ENCODE results near the gene GARIN5B.
"Not testable (repeated sequence)": the region's sequence is repeated elsewhere in the genome, so short reads cannot be mapped to it uniquely, and the experiment has no call there.

Gene GARIN5B

GRCh38 chr19:55346725-55347441, 16.2 kb downstream of the GARIN5B start:
- DNase-seq = no peak

GRCh38 chr19:55345818-55346724, 17.0 kb downstream of the GARIN5B start:
- no peak for DNase-seq

- DNase-seq = no peak
Measured at GRCh38 chr19:55345101-55345817, 17.8 kb downstream of the GARIN5B start.

- no peak for DNase-seq
Measured at GRCh38 chr19:55344444-55344843, 18.6 kb downstream of the GARIN5B start.

- DNase-seq = no peak
Measured at GRCh38 chr19:55341595-55342531, 21.2 kb downstream of the GARIN5B start.

- peak in 1 of 2 experiments; percentile 18 for DNase-seq
Measured at GRCh38 chr19:55341171-55341588, 21.9 kb downstream of the GARIN5B start.

GRCh38 chr19:55340784-55341147, 22.3 kb downstream of the GARIN5B start:
- no peak for DNase-seq

GRCh38 chr19:55339889-55340783, 22.9 kb downstream of the GARIN5B start:
- no peak for DNase-seq

GRCh38 chr19:55339105-55339888, 23.8 kb downstream of the GARIN5B start, which contains the start of gene KMT5C:
KMT5C (plus strand) TSS chr19:55339876; CDS start chr19:55341937, 2,061 bp downstream.
- DNase-seq = peak; percentile 98 to 100

- no peak for DNase-seq
Measured at GRCh38 chr19:55336101-55336500, 27.0 kb downstream of the GARIN5B start.

- no peak for DNase-seq
Measured at GRCh38 chr19:55333870-55334269, 29.2 kb downstream of the GARIN5B start.

GRCh38 chr19:55329791-55330190, 33.3 kb downstream of the GARIN5B start:
- not testable (repeated sequence) for DNase-seq

GRCh38 chr19:55328774-55329318, 34.2 kb downstream of the GARIN5B start:
- peak in 1 of 2 experiments; percentile 48 for DNase-seq

GRCh38 chr19:55325172-55325571, 37.9 kb downstream of the GARIN5B start, which contains the start of gene TMEM150B:
TMEM150B (minus strand) TSS chr19:55325341; CDS start chr19:55321036, 4,305 bp downstream.
- no peak for DNase-seq

GRCh38 chr19:55324662-55325061, 38.4 kb downstream of the GARIN5B start:
- DNase-seq = no peak

GRCh38 chr19:55322204-55322885, 40.7 kb downstream of the GARIN5B start:
- DNase-seq = no peak

- no peak for DNase-seq
Measured at GRCh38 chr19:55321466-55322137, 41.5 kb downstream of the GARIN5B start.

- DNase-seq = no peak
Measured at GRCh38 chr19:55320844-55321419, 42.1 kb downstream of the GARIN5B start.

All from SW 1271 (cell line).